Activated naive CD4-positive, alpha-beta T cell treated with anti-CD3 and anti-CD28 coated beads, Interleukin-2, amount 50 U/mL, for 24 hours (primary cell): ENCODE measurements around the gene CDK6.
"Not testable (repeated sequence)": the region's sequence is repeated elsewhere in the genome, so short reads cannot be mapped to it uniquely, and the experiment has no call there.

Experiments
- H3K27ac Mint-ChIP-seq: one replicate; pipeline ENCODE4 v1.8.0; 2021; ENCODE audit warnings: mild to moderate bottlenecking, mixed read lengths
- H3K27me3 Mint-ChIP-seq: one replicate; pipeline ENCODE4 v1.8.0; 2021; ENCODE audit warnings: mixed read lengths
- H3K36me3 Mint-ChIP-seq: one replicate; pipeline ENCODE4 v1.8.0; 2021; ENCODE audit warnings: mixed read lengths
- H3K4me1 Mint-ChIP-seq: one replicate; pipeline ENCODE4 v1.8.0; 2021; ENCODE audit warnings: mixed read lengths
- H3K4me3 Mint-ChIP-seq: one replicate; pipeline ENCODE4 v1.8.0; 2021; ENCODE audit warnings: mild to moderate bottlenecking, mixed read lengths
- H3K9me3 Mint-ChIP-seq: one replicate; pipeline ENCODE4 v1.8.0; 2021; ENCODE audit warnings: mixed read lengths

CDK6 gene

GRCh38 chr7:92613214-92613613 lies 223.2 kb downstream of the CDK6 start:
- Mint-ChIP-seq H3K27ac (peak overlapping the region; percentile 73), H3K27me3 (no peaks in the 10 kb centered on the region), H3K36me3 (peaks cover 20% of the 10 kb centered on the region), H3K4me1 (peaks cover 22% of the 10 kb centered on the region), H3K4me3 (no peak overlapping the region), H3K9me3 (no peaks in the 10 kb centered on the region)

- Mint-ChIP-seq H3K27me3 (no peaks in the 10 kb centered on the region), H3K4me1 (peaks cover 22% of the 10 kb centered on the region), H3K9me3 (no peaks in the 10 kb centered on the region), H3K4me3 (no peak overlapping the region), H3K27ac (peak overlapping the region; percentile 63), H3K36me3 (peaks cover 19% of the 10 kb centered on the region)
Measured at GRCh38 chr7:92612501-92612900, 223.9 kb downstream of the CDK6 start.

GRCh38 chr7:92611735-92612134 lies 224.6 kb downstream of the CDK6 start:
- Mint-ChIP-seq H3K27ac (peak overlapping the region; percentile 63), H3K4me1 (peaks cover 22% of the 10 kb centered on the region), H3K36me3 (peaks cover 16% of the 10 kb centered on the region), H3K9me3 (no peaks in the 10 kb centered on the region), H3K27me3 (no peaks in the 10 kb centered on the region), H3K4me3 (no peak overlapping the region)

- Mint-ChIP-seq H3K9me3 (no peaks in the 10 kb centered on the region), H3K4me3 (no peak overlapping the region), H3K27ac (peak overlapping the region; percentile 30), H3K27me3 (no peaks in the 10 kb centered on the region), H3K36me3 (peaks cover 10% of the 10 kb centered on the region), H3K4me1 (peaks cover 22% of the 10 kb centered on the region)
Measured at GRCh38 chr7:92609921-92610518, 226.4 kb downstream of the CDK6 start.

- Mint-ChIP-seq H3K9me3 (no peaks in the 10 kb centered on the region), H3K27me3 (no peaks in the 10 kb centered on the region), H3K36me3 (peaks cover 5% of the 10 kb centered on the region), H3K27ac (no peak overlapping the region), H3K4me3 (no peak overlapping the region), H3K4me1 (peaks cover 20% of the 10 kb centered on the region)
Measured at GRCh38 chr7:92608380-92609322, 227.7 kb downstream of the CDK6 start.

GRCh38 chr7:92606985-92607384 lies 229.4 kb downstream of the CDK6 start:
- H3K4me1 Mint-ChIP-seq: peaks cover 12% of the 10 kb centered on the region
- H3K36me3 Mint-ChIP-seq: peaks cover 2% of the 10 kb centered on the region
- no peaks in the 10 kb centered on the region for H3K9me3 Mint-ChIP-seq
- H3K27me3 Mint-ChIP-seq: no peaks in the 10 kb centered on the region
- no peak overlapping the region for H3K4me3 Mint-ChIP-seq
- H3K27ac Mint-ChIP-seq: no peak overlapping the region

- H3K9me3 Mint-ChIP-seq, H3K27me3 Mint-ChIP-seq, H3K36me3 Mint-ChIP-seq, H3K27ac Mint-ChIP-seq, H3K4me3 Mint-ChIP-seq, H3K4me1 Mint-ChIP-seq: not testable (repeated sequence)
Measured at GRCh38 chr7:92604517-92604916, 231.9 kb downstream of the CDK6 start.

GRCh38 chr7:92603089-92603445 lies 233.3 kb downstream of the CDK6 start:
- Mint-ChIP-seq H3K9me3 (no peaks in the 10 kb centered on the region), H3K27ac (no peak overlapping the region), H3K4me1 (no peaks in the 10 kb centered on the region), H3K27me3 (no peaks in the 10 kb centered on the region), H3K36me3 (peaks cover 2% of the 10 kb centered on the region), H3K4me3 (no peak overlapping the region)

GRCh38 chr7:92602352-92603088 lies 233.9 kb downstream of the CDK6 start:
- H3K4me1 Mint-ChIP-seq: no peaks in the 10 kb centered on the region

GRCh38 chr7:92598310-92598981 lies 237.9 kb downstream of the CDK6 start:
- H3K4me1 Mint-ChIP-seq: no peaks in the 10 kb centered on the region
- no peak overlapping the region for H3K27ac Mint-ChIP-seq
- H3K27me3 Mint-ChIP-seq: no peaks in the 10 kb centered on the region
- H3K9me3 Mint-ChIP-seq: no peaks in the 10 kb centered on the region
- H3K36me3 Mint-ChIP-seq: no peaks in the 10 kb centered on the region
- H3K4me3 Mint-ChIP-seq: no peak overlapping the region

More at GRCh38 chr7:92602352-92603088, 233.9 kb downstream of the CDK6 start:
- Mint-ChIP-seq H3K27ac (peak overlapping the region; percentile 73), H3K4me3 (no peak overlapping the region), H3K36me3 (peaks cover 2% of the 10 kb centered on the region), H3K9me3 (no peaks in the 10 kb centered on the region), H3K27me3 (no peaks in the 10 kb centered on the region)

- no peaks in the 10 kb centered on the region for H3K9me3 Mint-ChIP-seq
- no peak overlapping the region for H3K27ac Mint-ChIP-seq
- no peak overlapping the region for H3K4me3 Mint-ChIP-seq
- H3K4me1 Mint-ChIP-seq: peaks cover 4% of the 10 kb centered on the region
- no peaks in the 10 kb centered on the region for H3K27me3 Mint-ChIP-seq
- no peaks in the 10 kb centered on the region for H3K36me3 Mint-ChIP-seq
Measured at GRCh38 chr7:92595281-92595680, 241.1 kb downstream of the CDK6 start.

GRCh38 chr7:92594746-92595145 lies 241.6 kb downstream of the CDK6 start:
- Mint-ChIP-seq H3K27me3 (no peaks in the 10 kb centered on the region), H3K27ac (no peak overlapping the region), H3K9me3 (no peaks in the 10 kb centered on the region), H3K4me3 (no peak overlapping the region), H3K36me3 (no peaks in the 10 kb centered on the region), H3K4me1 (peaks cover 4% of the 10 kb centered on the region)

- Mint-ChIP-seq H3K4me1 (peaks cover 42% of the 10 kb centered on the region), H3K36me3 (peaks cover 9% of the 10 kb centered on the region), H3K9me3 (no peaks in the 10 kb centered on the region), H3K27ac (no peak overlapping the region), H3K27me3 (no peaks in the 10 kb centered on the region), H3K4me3 (peak overlapping the region; percentile 93)
Measured at GRCh38 chr7:92590711-92591310, 245.6 kb downstream of the CDK6 start.

GRCh38 chr7:92589056-92589455 lies 247.3 kb downstream of the CDK6 start:
- Mint-ChIP-seq H3K4me3 (peak overlapping the region; percentile 93), H3K4me1 (peaks cover 56% of the 10 kb centered on the region), H3K36me3 (peaks cover 12% of the 10 kb centered on the region), H3K27me3 (no peaks in the 10 kb centered on the region), H3K27ac (peak overlapping the region; percentile 94), H3K9me3 (no peaks in the 10 kb centered on the region)

- H3K36me3 Mint-ChIP-seq: peaks cover 12% of the 10 kb centered on the region
- H3K4me1 Mint-ChIP-seq: peaks cover 57% of the 10 kb centered on the region
- H3K9me3 Mint-ChIP-seq: no peaks in the 10 kb centered on the region
- H3K27ac Mint-ChIP-seq: peak overlapping the region; percentile 76
- peak overlapping the region; percentile 93 for H3K4me3 Mint-ChIP-seq
- no peaks in the 10 kb centered on the region for H3K27me3 Mint-ChIP-seq
Measured at GRCh38 chr7:92588561-92588960, 247.8 kb downstream of the CDK6 start.
